H1 (cell line): ENCODE results near the gene GJB1. TPM values are rescaled to one million over a fixed set of nuclear protein-coding genes. Genes with fewer than 3 reads are reported as not detected.

Experiments
- RNF2 ChIP-seq: fragments of 200-900, 300-1000 bp; sonication (generic); IDR thresholded peaks from 2 replicates; pipeline ENCODE4 v1.7.1; 2016; ENCODE audit warnings: borderline replicate concordance, low read depth, mild to moderate bottlenecking, antibody characterized with exemption, low read length; ENCODE audit not compliant: poor library complexity, severe bottlenecking; ENCODE audit errors: missing control alignments
- SIX5 ChIP-seq: IDR thresholded peaks from 2 replicates; pipeline ENCODE4 v1.6.1; 2011; ENCODE audit warnings: mild to moderate bottlenecking, low read depth, low read length
- TBP ChIP-seq: IDR thresholded peaks from 2 replicates; pipeline ENCODE4 v1.6.1; 2011; ENCODE audit warnings: low read depth, low read length, improper control_type of control experiment
- YY1 ChIP-seq: IDR thresholded peaks from 2 replicates; pipeline ENCODE4 v1.6.1; 2011; ENCODE audit warnings: low read depth, mild to moderate bottlenecking, low read length
- polyA plus RNA-seq, 7 experiments: library from polyadenylated mRNA; depleted of rRNA in 3 of 7; stranded (reverse) in 5 of 7; unstranded in 2 of 7; fragments of >200 nt in 5 of 7; fragments of 200-250 nt in 2 of 7; gene quantifications; 1 replicate in 5 of 7; 2 replicates in 1 of 7; 4 replicates in 1 of 7; pipeline versions ENCODE4 v1.2.1 to v1.2.3, GENCODE V29; 2011 to 2013; ENCODE audit warnings: missing spikeins in 2 of 7, mixed read lengths in 2 of 7
- total RNA-seq: library from RNA; stranded (reverse); fragmentation: NEBNext Ultra II Directional; extraction: Animal tissue kit (Norgen Biotek cat#: 25700); gene quantifications from 2 replicates; pipeline ENCODE4 v1.2.1, GENCODE V29; 2021

Gene GJB1
- total and polyA plus RNA-seq, 2 of the 8 experiments (the other 6 are each of a cell fraction or from before 2014, with no cell fraction given) = 0.14 TPM; not detected in 1

DNA sequence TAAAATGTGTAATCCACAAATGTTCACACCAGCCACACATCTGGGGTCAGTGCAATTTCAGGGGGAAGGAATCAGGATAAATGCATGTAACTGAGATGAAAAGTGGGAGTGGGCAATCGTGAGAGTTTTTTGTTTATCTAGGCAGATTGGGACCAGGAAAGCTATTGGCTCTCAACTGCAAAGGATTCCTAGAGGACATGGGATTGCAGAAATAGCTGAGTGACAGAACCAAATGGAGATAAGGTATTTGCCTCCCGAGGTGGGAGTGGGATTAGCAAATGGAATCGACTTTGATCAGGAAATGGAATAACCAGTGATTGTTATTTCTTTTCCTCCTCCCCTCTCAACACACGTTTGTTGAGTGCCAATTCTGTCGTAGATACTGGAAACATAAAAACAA, 38.9 kb upstream of the GJB1 start (continued):
- no peak for TF ChIP-seq RNF2
- TF ChIP-seq SIX5 = no peak
- TF ChIP-seq TBP = no peak
- TF ChIP-seq YY1 = no peak
